Astrocyte of the spinal cord (primary cell): Measurements from ENCODE around the gene MFN1.

Source experiments
- DNase-seq: peaks from one replicate; pipeline ENCODE4 v3.0.0; 2011; ENCODE audit warnings: low read depth, low spot score
- H3K4me3 ChIP-seq: 2 replicates; pipeline ENCODE4 v1.5.1; 2011; ENCODE audit warnings: low read depth, mild to moderate bottlenecking, low read length, moderate library complexity
- CTCF ChIP-seq: IDR thresholded peaks from 2 replicates; pipeline ENCODE4 v1.5.1; 2012; ENCODE audit warnings: low read depth, mild to moderate bottlenecking, low read length, inconsistent platforms
- in situ Hi-C: cut with HindIII; loops from 2 replicates; pipeline ENCODE4 v1.10.0; 2017; ENCODE audit warnings: low sequenced_read_pairs

MFN1 gene

GRCh38 chr3:179336345-179336929 is 11.1 kb upstream of the MFN1 start:
- no peak for DNase-seq
- in situ Hi-C loops = no loop called here
- H3K4me3 ChIP-seq = no peak overlapping the region
- TF ChIP-seq CTCF = no peak

GRCh38 chr3:179348325-179349013 is 960 bp downstream of the MFN1 start:
- TF ChIP-seq CTCF = no peak
- in situ Hi-C loops = no loop called here
- no peak for DNase-seq
- peak overlapping the region; percentile 59 for H3K4me3 ChIP-seq

GRCh38 chr3:179355996-179356395 is 8.5 kb downstream of the MFN1 start:
- in situ Hi-C loops = no loop called here
- TF ChIP-seq CTCF = no peak
- DNase-seq = no peak
- no peak overlapping the region for H3K4me3 ChIP-seq

- in situ Hi-C loops = no loop called here
- H3K4me3 ChIP-seq = no peak overlapping the region
- no peak for DNase-seq
- TF ChIP-seq CTCF = no peak
These were observed 15.8 kb downstream of the MFN1 start for GRCh38 chr3:179363332-179363731.

GRCh38 chr3:179369621-179370020 is 22.1 kb downstream of the MFN1 start:
- DNase-seq = no peak
- no peak overlapping the region for H3K4me3 ChIP-seq
- in situ Hi-C loops = no loop called here
- no peak for TF ChIP-seq CTCF

- in situ Hi-C loops = no loop called here
- no peak overlapping the region for H3K4me3 ChIP-seq
- TF ChIP-seq CTCF = no peak
- DNase-seq = no peak
These were observed 26.4 kb downstream of the MFN1 start for GRCh38 chr3:179373938-179374337.
